Measurements from ENCODE around the gene ADGRE3. TPM values are rescaled to one million over a fixed set of nuclear protein-coding genes. Genes with fewer than 3 reads are reported as not detected.

The ADGRE3 gene
- total RNA-seq, 1 donor from 2014 or later: not detected

DNA sequence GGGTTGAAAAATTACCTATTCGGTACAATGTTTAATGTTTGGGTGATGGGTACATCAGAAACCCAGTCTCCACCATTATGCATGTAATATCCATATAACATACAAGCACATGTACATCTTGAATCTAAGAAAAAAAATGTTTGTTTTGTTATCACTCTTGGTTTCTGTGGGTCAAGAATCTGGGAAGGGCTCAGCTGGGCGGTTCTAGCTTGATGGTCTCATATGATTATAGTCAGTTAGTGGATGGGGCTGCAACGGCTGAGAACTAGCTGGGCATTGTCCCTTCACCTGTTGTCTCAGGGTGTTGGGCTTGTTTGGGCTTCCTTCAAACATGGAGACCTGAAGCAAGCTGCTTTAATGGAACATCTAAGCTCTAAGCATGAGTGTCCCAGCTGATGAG lies 4.7 kb downstream of the ADGRE3 start:
- intact Hi-C loops (cut with DNase I): no loop called here
- no peak for TF ChIP-seq CTCF (IDR thresholded peaks at IDR 0.05)
- Histone ChIP-seq H3K27me3 (no peaks in the 10 kb centered on the region), H3K4me1 (no peaks in the 10 kb centered on the region), H3K27ac (no peak overlapping the region), H3K4me3 (no peak overlapping the region), H3K9me3 (no peaks in the 10 kb centered on the region), H3K36me3 (no peaks in the 10 kb centered on the region)
- no peak for DNase-seq (ENCODE audit: low spot score in 2 of 2)

DNA sequence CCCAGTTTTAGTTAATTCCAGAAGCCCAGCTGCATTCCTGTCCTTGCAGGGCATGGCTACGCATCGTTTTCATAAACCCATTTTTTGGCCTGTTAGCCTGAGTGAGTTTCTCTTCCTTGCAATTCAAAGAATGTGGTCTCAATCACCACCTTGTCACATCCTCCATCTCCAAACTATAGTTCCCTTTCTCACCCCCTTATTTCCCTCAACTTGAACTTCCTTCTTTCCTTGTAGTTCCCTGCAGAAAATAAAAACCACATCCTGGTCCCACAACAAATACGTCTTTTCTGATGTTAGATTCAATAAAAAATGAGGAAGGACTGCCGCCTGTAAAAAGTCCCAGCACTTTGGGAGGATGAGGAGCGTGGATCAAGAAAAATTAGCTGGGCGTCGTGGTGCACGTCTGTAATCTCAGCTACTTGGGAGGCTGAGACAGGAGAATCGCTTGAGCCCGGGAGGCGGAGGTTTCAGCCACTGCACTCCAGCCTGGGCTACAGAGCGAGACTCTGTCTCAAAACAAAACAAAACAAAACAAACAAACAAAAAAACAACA lies 13.2 kb downstream of the ADGRE3 start:
- no peaks in the 10 kb centered on the region for H3K27me3 ChIP-seq
- no peaks in the 10 kb centered on the region for H3K36me3 ChIP-seq
- no peaks in the 10 kb centered on the region for H3K9me3 ChIP-seq
- H3K27ac ChIP-seq: no peak overlapping the region
- no peak for TF ChIP-seq CTCF (IDR thresholded peaks at IDR 0.05)
- intact Hi-C loops (cut with DNase I): no loop called here
- no peaks in the 10 kb centered on the region for H3K4me1 ChIP-seq
- no peak overlapping the region for H3K4me3 ChIP-seq
- no peak for DNase-seq (ENCODE audit: low spot score in 2 of 2)

- intact Hi-C loops (cut with DNase I): no loop called here
Measured at GRCh38 chr19:14659874-14660489, 14.7 kb downstream of the ADGRE3 start.

DNA sequence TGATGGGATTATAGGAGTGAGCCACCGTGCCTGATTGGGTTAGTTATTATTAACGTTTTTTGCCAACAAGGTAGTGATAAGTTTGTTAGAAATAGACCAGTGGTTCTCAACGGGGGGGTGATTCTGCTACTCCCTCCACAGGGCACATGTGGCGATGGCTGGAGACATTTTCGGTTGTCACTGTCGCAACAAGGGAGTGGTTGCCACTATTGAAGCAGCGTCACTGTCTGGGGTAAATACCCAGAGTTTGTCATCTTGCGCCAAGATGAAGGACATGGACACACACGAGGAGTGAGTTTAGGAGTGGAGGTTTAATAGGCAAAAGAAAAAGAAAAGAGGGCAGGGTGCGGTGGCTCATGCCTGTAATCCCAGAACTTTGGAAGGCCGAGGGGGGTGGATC lies 18.9 kb downstream of the ADGRE3 start:
- H3K27me3 ChIP-seq: no peaks in the 10 kb centered on the region
- H3K9me3 ChIP-seq: no peaks in the 10 kb centered on the region
- no peaks in the 10 kb centered on the region for H3K4me1 ChIP-seq
- DNase-seq (ENCODE audit: low spot score in 2 of 2): no peak
- TF ChIP-seq CTCF (IDR thresholded peaks at IDR 0.05): no peak
- H3K36me3 ChIP-seq: no peaks in the 10 kb centered on the region
- intact Hi-C loops (cut with DNase I): no loop called here
- no peak overlapping the region for H3K27ac ChIP-seq
- no peak overlapping the region for H3K4me3 ChIP-seq

More at GRCh38 chr19:14659874-14660489, 14.7 kb downstream of the ADGRE3 start:
- no peak for DNase-seq (ENCODE audit: low spot score in 2 of 2)
- Histone ChIP-seq H3K27me3 (no peaks in the 10 kb centered on the region), H3K36me3 (no peaks in the 10 kb centered on the region), H3K27ac (no peak overlapping the region), H3K4me1 (no peaks in the 10 kb centered on the region), H3K9me3 (no peaks in the 10 kb centered on the region), H3K4me3 (no peak overlapping the region)
- TF ChIP-seq CTCF (IDR thresholded peaks at IDR 0.05): no peak

DNA sequence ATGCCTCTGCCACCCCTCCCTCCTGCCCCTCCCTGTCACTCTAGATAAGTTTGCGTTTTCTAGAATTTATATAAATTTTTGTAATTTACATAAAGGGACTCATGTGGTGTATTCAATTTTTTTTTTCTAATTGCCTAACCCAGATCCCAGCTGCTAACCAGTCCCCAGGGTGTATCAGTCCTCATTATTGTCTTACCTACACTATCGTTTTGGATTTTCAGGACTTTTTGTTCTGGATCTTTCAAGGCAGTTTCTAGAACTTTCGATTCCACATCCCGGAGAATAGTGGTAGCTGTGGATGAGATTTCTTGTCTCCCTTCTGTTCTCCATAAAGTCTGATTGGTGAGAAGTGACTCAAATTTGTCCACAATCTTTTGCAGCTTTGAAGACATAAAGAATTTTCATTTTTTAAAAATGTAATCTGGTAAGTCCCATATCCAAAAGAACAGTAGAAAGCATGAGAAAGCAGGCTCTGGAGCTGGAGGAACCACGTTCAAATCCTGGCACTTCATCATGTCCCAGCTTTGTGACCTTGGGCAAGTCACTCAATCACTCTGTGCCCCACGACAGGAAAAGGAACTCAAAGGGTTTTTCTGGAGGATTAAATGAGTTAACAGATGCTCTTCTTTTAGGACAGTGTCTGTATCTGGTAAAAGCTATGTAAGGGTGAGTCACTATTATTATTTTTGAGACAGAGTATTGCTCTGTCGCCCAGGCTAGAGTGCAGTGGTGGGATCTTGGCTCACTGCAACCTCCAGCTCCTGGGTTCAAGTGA lies 19.7 kb downstream of the ADGRE3 start:
- Histone ChIP-seq H3K4me3 (no peak overlapping the region), H3K4me1 (no peaks in the 10 kb centered on the region), H3K27me3 (no peaks in the 10 kb centered on the region), H3K36me3 (no peaks in the 10 kb centered on the region), H3K27ac (no peak overlapping the region), H3K9me3 (no peaks in the 10 kb centered on the region)
- intact Hi-C loops (cut with DNase I): no loop called here
- no peak for DNase-seq (ENCODE audit: low spot score in 2 of 2)
- no peak for TF ChIP-seq CTCF (IDR thresholded peaks at IDR 0.05)

Data from ascending aorta (tissue), 2 donors.